GM06990 (cell line): ENCODE measurements around the gene LTC4S.

ENCODE experiments used
- DNase-seq: peaks from one replicate; pipeline ENCODE4 v3.0.0-alpha.2; 2011; ENCODE audit not compliant: insufficient read length; ENCODE audit errors: extremely low read depth
- H3K27me3 ChIP-seq: replicated peaks from 2 replicates; pipeline ENCODE4 v1.6.0; 2011; ENCODE audit warnings: low read length; ENCODE audit not compliant: control insufficient read depth, insufficient read depth
- H3K36me3 ChIP-seq: 2 replicates; pipeline ENCODE4 v1.5.1; 2011; ENCODE audit warnings: low read length; ENCODE audit not compliant: control insufficient read depth, insufficient read depth
- H3K4me3 ChIP-seq: replicated peaks from 2 replicates; pipeline ENCODE4 v1.5.1; 2011; ENCODE audit warnings: low read depth, mild to moderate bottlenecking, control low read depth, low read length
- TF ChIP-seq, protein P1 (sequence below): IDR thresholded peaks from 2 replicates; pipeline ENCODE4 v1.5.1; 2011; ENCODE audit warnings: low read length, control low read depth, mild to moderate bottlenecking, inconsistent platforms; ENCODE audit not compliant: insufficient read depth, poor library complexity, severe bottlenecking

Gene LTC4S

DNA sequence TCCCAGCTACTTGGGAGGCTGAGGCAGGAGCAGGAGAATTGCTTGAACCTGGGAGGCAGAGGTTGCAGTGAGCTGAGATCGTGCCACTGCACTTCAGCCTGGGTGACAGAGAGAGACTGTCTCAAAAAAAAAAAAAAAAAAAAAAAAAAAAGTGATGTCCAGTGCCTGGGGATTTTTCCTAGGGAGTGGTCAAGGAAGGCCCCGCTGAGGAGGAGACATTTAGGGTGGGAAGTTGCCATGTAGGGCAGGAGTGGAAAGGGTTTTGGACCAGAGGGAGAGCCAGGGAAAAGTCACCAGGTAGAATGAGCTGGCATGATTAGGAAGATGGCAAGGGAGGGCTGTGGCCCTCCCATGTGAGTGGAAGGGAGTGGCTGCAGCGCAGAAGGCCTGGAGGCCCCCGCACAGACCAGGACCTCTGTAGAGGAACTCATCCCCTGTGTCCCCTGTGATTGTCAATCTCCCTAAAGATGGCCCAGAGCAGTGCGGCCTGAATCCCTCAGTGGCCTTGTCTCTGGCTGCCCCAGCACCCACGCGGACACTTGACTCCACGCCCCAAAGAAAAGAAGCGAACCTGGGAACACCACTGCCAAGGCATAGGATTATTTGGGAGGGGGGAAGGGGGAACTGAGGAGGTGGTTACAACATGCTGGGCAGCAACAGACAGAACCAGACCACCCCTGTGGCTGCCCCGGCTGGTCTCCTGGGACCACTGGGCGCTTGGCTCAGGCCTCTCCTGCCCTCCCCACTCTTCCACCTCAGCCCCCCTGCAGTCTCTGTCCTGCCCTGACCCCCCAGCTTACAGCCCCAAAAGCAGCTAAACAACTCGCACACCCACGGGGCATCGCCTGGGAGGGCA lies 24.3 kb downstream of the LTC4S start:
- Histone ChIP-seq H3K4me3 (peak overlapping the region; percentile 63), H3K36me3 (no peaks in the 10 kb centered on the region; the same call in 1 of the 2 replicates), H3K27me3 (no peaks in the 10 kb centered on the region)
- no peak for DNase-seq
- TF ChIP-seq, protein P1, sequence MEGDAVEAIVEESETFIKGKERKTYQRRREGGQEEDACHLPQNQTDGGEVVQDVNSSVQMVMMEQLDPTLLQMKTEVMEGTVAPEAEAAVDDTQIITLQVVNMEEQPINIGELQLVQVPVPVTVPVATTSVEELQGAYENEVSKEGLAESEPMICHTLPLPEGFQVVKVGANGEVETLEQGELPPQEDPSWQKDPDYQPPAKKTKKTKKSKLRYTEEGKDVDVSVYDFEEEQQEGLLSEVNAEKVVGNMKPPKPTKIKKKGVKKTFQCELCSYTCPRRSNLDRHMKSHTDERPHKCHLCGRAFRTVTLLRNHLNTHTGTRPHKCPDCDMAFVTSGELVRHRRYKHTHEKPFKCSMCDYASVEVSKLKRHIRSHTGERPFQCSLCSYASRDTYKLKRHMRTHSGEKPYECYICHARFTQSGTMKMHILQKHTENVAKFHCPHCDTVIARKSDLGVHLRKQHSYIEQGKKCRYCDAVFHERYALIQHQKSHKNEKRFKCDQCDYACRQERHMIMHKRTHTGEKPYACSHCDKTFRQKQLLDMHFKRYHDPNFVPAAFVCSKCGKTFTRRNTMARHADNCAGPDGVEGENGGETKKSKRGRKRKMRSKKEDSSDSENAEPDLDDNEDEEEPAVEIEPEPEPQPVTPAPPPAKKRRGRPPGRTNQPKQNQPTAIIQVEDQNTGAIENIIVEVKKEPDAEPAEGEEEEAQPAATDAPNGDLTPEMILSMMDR = no peak

- Histone ChIP-seq H3K36me3 (peaks cover 3% of the 10 kb centered on the region), H3K27me3 (no peaks in the 10 kb centered on the region), H3K4me3 (peak overlapping the region; percentile 63)
- peak; percentile 90 for DNase-seq
- TF ChIP-seq, protein P1 = no peak
Measured at GRCh38 chr5:179818746-179819295, 25.0 kb downstream of the LTC4S start.

- TF ChIP-seq, protein P1 = no peak
- Histone ChIP-seq H3K27me3 (no peaks in the 10 kb centered on the region), H3K4me3 (no peak overlapping the region), H3K36me3 (peaks cover 7% of the 10 kb centered on the region)
- DNase-seq = peak; percentile 81
Measured at GRCh38 chr5:179819296-179820126, 25.7 kb downstream of the LTC4S start.

GRCh38 chr5:179820127-179820482 lies 26.3 kb downstream of the LTC4S start:
- H3K36me3 ChIP-seq = peaks cover 11% of the 10 kb centered on the region
- DNase-seq = peak; percentile 57

GRCh38 chr5:179820483-179821297 lies 26.9 kb downstream of the LTC4S start, which contains the start of gene SQSTM1:
TSS of gene SQSTM1 (plus strand) at chr5:179820905. CDS start at chr5:179820937, 32 bp downstream.
- peak; percentile 88 for DNase-seq
- Histone ChIP-seq H3K27me3 (no peaks in the 10 kb centered on the region), H3K36me3 (peaks cover 16% of the 10 kb centered on the region), H3K4me3 (peak within 1 kb of the TSS; percentile 82)
- TF ChIP-seq, protein P1 = no peak

More at GRCh38 chr5:179820127-179820482, 26.3 kb downstream of the LTC4S start:
- Histone ChIP-seq H3K27me3 (no peaks in the 10 kb centered on the region), H3K4me3 (peak overlapping the region; percentile 82)
- TF ChIP-seq, protein P1 = no peak
